SK-N-SH (cell line): ENCODE data around the gene TUBA4B. TPM values are rescaled to one million over a fixed set of nuclear protein-coding genes. Genes with fewer than 3 reads are reported as not detected.
A peak's percentile ranks its signal among the peaks of the same experiment; 100 is the strongest.

Experiments
- CTCF ChIA-PET: fragments of 300-600, 350-600 bp; formaldehyde crosslinking; extraction: SDS; loops from one replicate; lab custom pipeline; 2021; lab: Yijun Ruan, JAX
- POLR2A ChIA-PET: fragments of 350-600 bp; sonication (Branson Sonifier 250); formaldehyde crosslinking; extraction: SDS; loops from one replicate; lab custom pipeline; 2020; ENCODE audit warnings: antibody characterized with exemption, inconsistent platforms; lab: Yijun Ruan, JAX
- DNase-seq: peaks from one replicate; pipeline ENCODE4 v3.0.0; 2012
- H2AFZ ChIP-seq: fragments of 200-600 bp; sonication (generic); 2 replicates; pipeline ENCODE4 v1.8.1; 2016; ENCODE audit warnings: antibody characterized with exemption, mild to moderate bottlenecking, low read depth
- H3F3A ChIP-seq: fragments of 200-600 bp; sonication (generic); replicated peaks from 2 replicates; pipeline ENCODE3; 2016; ENCODE audit warnings: antibody characterized with exemption, mild to moderate bottlenecking; ENCODE audit not compliant: insufficient read depth
- H3K27ac ChIP-seq, 2 experiments: fragments of 200-500 bp in 1 of 2; fragments of 200-600 bp in 1 of 2; sonication (Bioruptor generic) in 1 of 2; sonication (generic), shearing (Covaris generic) in 1 of 2; 2 replicates each; pipeline versions ENCODE4 v1.5.1 to v1.6.1; 2014 to 2016; ENCODE audit warnings: low read depth in 2 of 2, inconsistent platforms in 1 of 2, low read length in 1 of 2, mild to moderate bottlenecking in 1 of 2, mixed read lengths in 1 of 2
- H3K27me3 ChIP-seq: fragments of 200-600 bp; sonication (generic), shearing (Covaris generic); 2 replicates; pipeline ENCODE4 v1.6.1; 2016; ENCODE audit warnings: mixed run types; ENCODE audit not compliant: insufficient read depth
- H3K36me3 ChIP-seq, 2 experiments: fragments of 200-500 bp in 1 of 2; fragments of 200-600 bp in 1 of 2; sonication (Bioruptor generic) in 1 of 2; sonication (generic) in 1 of 2; replicated peaks in 1 of 2; 2 replicates each; pipeline versions ENCODE3 to v1.5.1; 2014 to 2016; ENCODE audit warnings: low read length in 1 of 2, mild to moderate bottlenecking in 1 of 2; ENCODE audit not compliant: insufficient read depth in 2 of 2, control insufficient read depth in 1 of 2
- H3K4me1 ChIP-seq, 2 experiments: fragments of 200-500 bp in 1 of 2; fragments of 200-600 bp in 1 of 2; sonication (Bioruptor generic) in 1 of 2; sonication (generic), shearing (Covaris generic) in 1 of 2; 2 replicates each; pipeline versions ENCODE4 v1.5.1 to v1.6.1; 2014 to 2016; ENCODE audit warnings: low read depth in 1 of 2, low read length in 1 of 2, mixed run types in 1 of 2; ENCODE audit not compliant: insufficient read depth in 2 of 2, control insufficient read depth in 1 of 2
- H3K4me2 ChIP-seq: fragments of 200-600 bp; sonication (generic), shearing (Covaris generic); 2 replicates; pipeline ENCODE4 v1.6.1; 2017; ENCODE audit warnings: mixed run types
- H3K4me3 ChIP-seq, 2 experiments: fragments of 200-500 bp in 1 of 2; fragments of 200-600 bp in 1 of 2; sonication (Bioruptor generic) in 1 of 2; sonication (generic), shearing (Covaris generic) in 1 of 2; 2 replicates each; pipeline versions ENCODE4 v1.5.1 to v1.8.1; 2014 to 2016; ENCODE audit warnings: low read depth in 2 of 2, inconsistent platforms in 1 of 2, low read length in 1 of 2, mild to moderate bottlenecking in 1 of 2, mixed read lengths in 1 of 2, moderate library complexity in 1 of 2
- H3K79me2 ChIP-seq: fragments of 200-600 bp; sonication (generic); 2 replicates; pipeline ENCODE4 v1.8.1; 2017; ENCODE audit warnings: mild to moderate bottlenecking; ENCODE audit not compliant: insufficient read depth
- H3K9ac ChIP-seq: fragments of 200-600 bp; sonication (generic); 2 replicates; pipeline ENCODE4 v1.6.1; 2017; ENCODE audit warnings: mixed run types
- H3K9me2 ChIP-seq: fragments of 200-600 bp; sonication (generic); 2 replicates; pipeline ENCODE4 v1.6.1; 2017; ENCODE audit warnings: mixed run types
- H3K9me3 ChIP-seq: fragments of 200-600 bp; sonication (generic); 2 replicates; pipeline ENCODE4 v1.6.1; 2017; ENCODE audit warnings: mixed run types, mild to moderate bottlenecking, moderate library complexity
- H4K20me1 ChIP-seq: fragments of 200-600 bp; sonication (generic); 2 replicates; pipeline ENCODE4 v1.6.1; 2017; ENCODE audit warnings: mild to moderate bottlenecking, mixed run types; ENCODE audit not compliant: insufficient read depth
- ELF1 ChIP-seq: IDR thresholded peaks from 2 replicates; pipeline ENCODE4 v1.4.0; 2012
- EP300 ChIP-seq, 2 experiments: IDR thresholded peaks; 2 replicates each; pipeline versions ENCODE4 v1.4.0 to v1.6.1; 2012; ENCODE audit warnings: borderline replicate concordance in 1 of 2, low read depth in 1 of 2, low read length in 1 of 2
- GATA2 ChIP-seq: sonication (generic); formaldehyde crosslinking; IDR thresholded peaks from 2 replicates; pipeline ENCODE4 v1.5.0; 2020; ENCODE audit warnings: mild to moderate bottlenecking, missing genetic modification reagents
- MEF2A ChIP-seq: IDR thresholded peaks from 2 replicates; pipeline ENCODE4 v1.4.0; 2012; ENCODE audit warnings: low read depth, borderline replicate concordance
- NFIC ChIP-seq: IDR thresholded peaks from 2 replicates; pipeline ENCODE4 v1.4.0; 2012; ENCODE audit warnings: borderline replicate concordance
- NRF1 ChIP-seq: IDR thresholded peaks from 2 replicates; pipeline ENCODE4 v1.6.1; 2012; ENCODE audit warnings: low read depth, mild to moderate bottlenecking, low read length
- PBX3 ChIP-seq: IDR thresholded peaks from 2 replicates; pipeline ENCODE4; 2012
- USF2 ChIP-seq: fragments of 150-350 bp; IDR thresholded peaks from 2 replicates; pipeline ENCODE4 v1.6.1; 2017; ENCODE audit warnings: antibody characterized with exemption, low read length, low read depth, borderline replicate concordance
- WGBS: methylation state at CpG from one replicate; pipeline ENCODE4 v1.1.6; 2017; ENCODE audit warnings: low lambda C conversion rate; 5-methylcytosine and 5-hydroxymethylcytosine counted together
- polyA plus RNA-seq, 3 experiments: library from polyadenylated mRNA; depleted of rRNA; stranded (reverse); fragments of >200 nt; gene quantifications; 2 replicates each; pipeline ENCODE4 v1.2.3, GENCODE V29; 2012

The TUBA4B gene
- polyA plus RNA-seq, 1 of the 3 experiments (the other 2 are of a cell fraction): 0.03 TPM

GRCh38 chr2:219250049-219250781 lies 2.8 kb upstream of the TUBA4B start:
- H3K79me2 ChIP-seq: peaks cover 20% of the 10 kb centered on the region
- ChIA-PET POLR2A (interaction anchor here (1.5 kb wide), 1 partner anchor 20 kb away, joined by 6 read pairs; the partner anchor contains the start of genes ANKZF1 and ATG9A), CTCF (interaction anchor here (0.8 to 3.5 kb wide), 5 partner anchors 28 to 220 kb away, joined by 3 to 19 read pairs (median 3); partner anchors contain the start of gene DNAJB2)
- no peaks in the 10 kb centered on the region for H3K9me2 ChIP-seq
- no peak for DNase-seq
- peaks cover 19% of the 10 kb centered on the region for H3F3A ChIP-seq
- peaks cover 6 to 16% of the 10 kb centered on the region in 2 experiments for H3K36me3 ChIP-seq
- H2AFZ ChIP-seq: no peak overlapping the region
- no peak overlapping the region for H3K4me3 ChIP-seq
- H3K4me1 ChIP-seq: peaks cover 19 to 36% of the 10 kb centered on the region in 2 experiments
- H3K27me3 ChIP-seq: peaks cover 16% of the 10 kb centered on the region; the same call in 1 of the 2 replicates
- H3K4me2 ChIP-seq: peak overlapping the region; percentile 34; the same call in 1 of the 2 replicates
- TF ChIP-seq EP300 (IDR thresholded peaks at IDR 0.05; ENCODE audit: borderline replicate concordance in 1 of 2, low read depth in 1 of 2, low read length in 1 of 2): no peak
- TF ChIP-seq ELF1: no peak
- WGBS: 72% methylated on average over 8 of the region's 22 CpGs
- peak overlapping the region; percentile 14 to 56; a peak in 2 of 4 replicates for H3K27ac ChIP-seq
- H3K9me3 ChIP-seq: no peaks in the 10 kb centered on the region
- H3K9ac ChIP-seq: no peak overlapping the region
- H4K20me1 ChIP-seq: no peaks in the 10 kb centered on the region

GRCh38 chr2:219251656-219252055 lies 1.4 kb upstream of the TUBA4B start:
- Histone ChIP-seq H2AFZ (no peak overlapping the region), H3K4me2 (no peak overlapping the region), H3K9me2 (no peaks in the 10 kb centered on the region), H3F3A (peaks cover 19% of the 10 kb centered on the region), H3K27ac (no peak overlapping the region)
- ChIA-PET POLR2A (interaction anchor here (0.7 kb wide), 1 partner anchor 34 kb away, joined by 3 read pairs; no protein-coding TSS in a partner anchor), CTCF (interaction anchor here (1.0 to 5.5 kb wide), 6 partner anchors 10 to 76 kb away, joined by 3 to 44 read pairs (median 4); no protein-coding TSS in a partner anchor)
- TF ChIP-seq EP300 (IDR thresholded peaks at IDR 0.05; ENCODE audit: borderline replicate concordance in 1 of 2, low read depth in 1 of 2, low read length in 1 of 2): no peak
- TF ChIP-seq PBX3: no peak
- TF ChIP-seq USF2: no peak
- TF ChIP-seq GATA2: no peak
- no peak for TF ChIP-seq NFIC
- no peak for TF ChIP-seq NRF1
- TF ChIP-seq MEF2A: no peak
- TF ChIP-seq, all 33 proteins: peak for 0
- no peak overlapping the region for H3K9ac ChIP-seq
- peaks cover 19 to 26% of the 10 kb centered on the region in 2 experiments; a peak in 3 of 4 replicates for H3K4me1 ChIP-seq
- H3K27me3 ChIP-seq: peaks cover 27% of the 10 kb centered on the region
- no peak overlapping the region for H3K4me3 ChIP-seq
- no peak for DNase-seq
- WGBS: 96% methylated on average over 4 of the region's 6 CpGs
- peaks cover 5 to 16% of the 10 kb centered on the region in 2 experiments for H3K36me3 ChIP-seq
- no peaks in the 10 kb centered on the region for H4K20me1 ChIP-seq
- no peaks in the 10 kb centered on the region for H3K9me3 ChIP-seq
- H3K79me2 ChIP-seq: peaks cover 6% of the 10 kb centered on the region; the same call in 1 of the 2 replicates
